Suprapubic skin (tissue), 3 donors: ENCODE measurements around the gene KRTAP24-1.

Experiments used
- EP300 ChIP-seq: sonication (generic); formaldehyde crosslinking; IDR thresholded peaks from one replicate; pipeline ENCODE4 v1.6.1; 2017; ENCODE audit warnings: antibody characterized with exemption
- POLR2A ChIP-seq, 2 donors: fragments of 450-650 bp; IDR thresholded peaks; one replicate each; pipeline ENCODE4 v1.6.1; 2017; ENCODE audit warnings: antibody characterized with exemption in 2 of 2, mild to moderate bottlenecking in 2 of 2, moderate library complexity in 2 of 2
- TF ChIP-seq, protein P1 (sequence below), 2 donors: fragments of 200-600 bp in 1 of 2; fragments of 450-650 bp in 1 of 2; sonication (generic) in 1 of 2; IDR thresholded peaks; one replicate each; pipeline ENCODE4 v1.5.1; 2016 to 2019; ENCODE audit warnings: antibody characterized with exemption in 2 of 2, mild to moderate bottlenecking in 1 of 2, moderate library complexity in 1 of 2

DNA sequence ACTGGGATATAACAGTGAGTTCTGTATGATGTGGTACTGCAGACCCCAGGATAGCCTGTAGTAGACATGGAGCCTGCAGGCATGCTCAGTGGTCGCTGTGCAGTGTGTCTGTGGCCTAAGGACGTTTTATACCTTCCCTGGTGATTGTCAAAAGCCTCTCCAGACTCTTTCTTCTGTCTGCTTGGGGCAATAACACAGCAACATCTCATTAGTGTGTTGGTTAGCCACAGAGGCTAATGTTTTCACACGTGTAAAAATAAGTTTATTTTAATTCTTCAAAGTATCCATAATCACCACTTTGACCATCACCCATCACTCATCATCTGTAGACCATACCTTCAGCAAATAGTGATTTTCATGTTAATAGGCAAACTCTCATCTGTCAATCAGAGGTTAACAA is at the start of gene KRTAP24-1:
- TF ChIP-seq, protein P1, sequence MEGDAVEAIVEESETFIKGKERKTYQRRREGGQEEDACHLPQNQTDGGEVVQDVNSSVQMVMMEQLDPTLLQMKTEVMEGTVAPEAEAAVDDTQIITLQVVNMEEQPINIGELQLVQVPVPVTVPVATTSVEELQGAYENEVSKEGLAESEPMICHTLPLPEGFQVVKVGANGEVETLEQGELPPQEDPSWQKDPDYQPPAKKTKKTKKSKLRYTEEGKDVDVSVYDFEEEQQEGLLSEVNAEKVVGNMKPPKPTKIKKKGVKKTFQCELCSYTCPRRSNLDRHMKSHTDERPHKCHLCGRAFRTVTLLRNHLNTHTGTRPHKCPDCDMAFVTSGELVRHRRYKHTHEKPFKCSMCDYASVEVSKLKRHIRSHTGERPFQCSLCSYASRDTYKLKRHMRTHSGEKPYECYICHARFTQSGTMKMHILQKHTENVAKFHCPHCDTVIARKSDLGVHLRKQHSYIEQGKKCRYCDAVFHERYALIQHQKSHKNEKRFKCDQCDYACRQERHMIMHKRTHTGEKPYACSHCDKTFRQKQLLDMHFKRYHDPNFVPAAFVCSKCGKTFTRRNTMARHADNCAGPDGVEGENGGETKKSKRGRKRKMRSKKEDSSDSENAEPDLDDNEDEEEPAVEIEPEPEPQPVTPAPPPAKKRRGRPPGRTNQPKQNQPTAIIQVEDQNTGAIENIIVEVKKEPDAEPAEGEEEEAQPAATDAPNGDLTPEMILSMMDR (IDR thresholded peaks at IDR 0.05) = no peak
- TF ChIP-seq EP300 (no peak), POLR2A (IDR thresholded peaks at IDR 0.05) (no peak)
